Left forelimb (tissue), 1 donor: ENCODE results near the gene C1orf35.

Experiments used
- DNase-seq: peaks from one replicate; pipeline ENCODE4 v3.0.0-alpha.2; 2018; ENCODE audit warnings: low spot score

The C1orf35 gene

DNA sequence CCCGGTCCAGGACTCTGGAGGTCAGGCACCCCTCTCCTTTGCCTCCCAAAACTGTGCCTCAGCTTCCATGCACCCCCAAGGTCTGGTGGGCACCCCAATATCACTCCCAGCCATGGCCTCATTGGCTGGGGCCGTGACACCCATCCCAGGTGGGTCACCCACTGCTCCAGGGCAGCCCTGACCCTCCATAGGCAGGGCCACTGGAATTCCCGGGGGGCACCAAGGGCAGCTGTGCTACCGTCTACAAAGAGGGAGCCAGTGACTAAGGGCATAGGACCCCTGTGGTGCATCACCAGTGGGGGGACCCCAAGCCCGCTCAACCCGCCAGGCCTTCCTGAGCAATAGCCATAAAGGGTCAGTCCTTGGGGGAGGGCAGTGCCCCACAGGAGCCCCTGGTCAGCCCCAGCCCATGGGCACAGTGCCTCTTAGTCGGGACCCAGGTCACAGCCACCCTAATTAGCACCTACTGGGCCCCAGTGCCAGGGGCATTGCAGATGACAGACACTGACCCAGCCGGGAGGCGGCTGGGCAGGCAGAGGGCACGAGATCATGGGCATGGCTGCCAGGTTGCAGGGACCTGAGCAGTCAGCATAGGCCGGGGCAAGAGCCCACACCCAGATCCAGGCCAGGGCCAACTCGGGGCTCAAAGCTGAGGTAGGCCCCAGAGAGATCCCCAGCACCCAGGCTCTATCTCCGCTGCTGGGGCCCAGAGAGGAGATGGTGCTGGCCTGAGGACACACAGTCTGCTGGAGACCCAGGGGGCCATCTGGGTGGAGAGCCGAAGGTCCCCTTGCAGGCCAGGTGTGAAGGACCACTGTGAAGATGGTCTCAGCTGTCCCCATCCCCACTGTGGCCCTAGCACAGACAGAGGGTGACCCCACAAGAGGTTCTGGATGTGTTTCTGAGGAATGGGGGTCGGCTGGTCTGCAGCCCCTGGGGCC lies 39.6 kb downstream of the C1orf35 start:
- DNase-seq = no peak

DNA sequence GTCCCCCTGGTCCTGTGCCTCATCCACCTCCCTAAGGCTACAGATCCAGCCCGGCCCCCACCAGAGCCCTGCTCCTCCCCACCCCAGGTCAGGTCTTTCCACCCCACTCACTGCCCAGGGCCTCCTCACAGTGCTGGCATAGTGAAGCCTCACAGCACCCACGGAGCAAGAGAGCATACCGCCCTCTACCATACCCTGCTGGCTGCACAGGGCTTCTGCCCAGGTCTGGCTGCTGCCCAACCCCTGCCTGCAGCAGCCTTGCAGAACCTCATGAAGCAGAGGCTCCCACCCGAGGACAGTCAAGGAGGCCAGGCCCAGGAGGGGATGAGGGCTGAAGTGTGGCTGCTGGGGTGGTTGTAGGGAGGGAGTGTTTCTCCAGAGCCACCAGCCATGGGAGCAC lies 40.3 kb downstream of the C1orf35 start:
- no peak for DNase-seq

DNA sequence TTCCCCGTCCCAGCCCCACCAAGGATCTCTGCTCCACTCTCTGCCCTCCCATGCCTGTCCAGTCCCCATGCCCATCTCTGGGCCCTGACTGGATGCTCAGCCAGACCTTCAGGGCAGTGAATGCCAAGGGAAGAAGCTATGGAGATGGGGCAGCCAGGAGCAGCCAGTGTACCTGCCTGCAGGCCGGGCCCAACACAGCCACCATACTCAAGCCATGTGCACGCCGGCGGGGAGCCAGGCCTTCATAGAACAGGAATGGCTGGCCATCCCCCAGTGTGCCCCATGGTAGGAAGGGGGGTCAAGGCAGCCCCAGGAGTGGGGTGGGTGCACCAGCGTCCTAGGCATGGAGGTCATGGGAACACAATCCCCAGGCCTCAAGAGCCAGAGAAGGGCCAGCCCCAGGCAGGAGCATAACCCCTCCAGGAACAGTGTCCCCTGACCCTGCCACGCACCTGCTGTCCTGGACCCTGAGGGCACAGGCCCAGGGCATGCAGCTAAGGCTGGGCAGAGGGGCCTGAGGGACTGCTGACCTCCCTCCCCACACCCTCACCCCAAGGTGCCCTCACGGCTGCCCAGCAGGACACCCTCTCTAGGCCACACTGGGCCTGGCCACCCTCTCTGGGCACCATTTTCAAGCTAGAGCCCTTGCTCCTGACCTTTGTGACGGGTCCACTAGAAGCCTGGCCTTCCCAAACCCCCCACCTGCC lies 40.9 kb downstream of the C1orf35 start:
- no peak for DNase-seq

DNA sequence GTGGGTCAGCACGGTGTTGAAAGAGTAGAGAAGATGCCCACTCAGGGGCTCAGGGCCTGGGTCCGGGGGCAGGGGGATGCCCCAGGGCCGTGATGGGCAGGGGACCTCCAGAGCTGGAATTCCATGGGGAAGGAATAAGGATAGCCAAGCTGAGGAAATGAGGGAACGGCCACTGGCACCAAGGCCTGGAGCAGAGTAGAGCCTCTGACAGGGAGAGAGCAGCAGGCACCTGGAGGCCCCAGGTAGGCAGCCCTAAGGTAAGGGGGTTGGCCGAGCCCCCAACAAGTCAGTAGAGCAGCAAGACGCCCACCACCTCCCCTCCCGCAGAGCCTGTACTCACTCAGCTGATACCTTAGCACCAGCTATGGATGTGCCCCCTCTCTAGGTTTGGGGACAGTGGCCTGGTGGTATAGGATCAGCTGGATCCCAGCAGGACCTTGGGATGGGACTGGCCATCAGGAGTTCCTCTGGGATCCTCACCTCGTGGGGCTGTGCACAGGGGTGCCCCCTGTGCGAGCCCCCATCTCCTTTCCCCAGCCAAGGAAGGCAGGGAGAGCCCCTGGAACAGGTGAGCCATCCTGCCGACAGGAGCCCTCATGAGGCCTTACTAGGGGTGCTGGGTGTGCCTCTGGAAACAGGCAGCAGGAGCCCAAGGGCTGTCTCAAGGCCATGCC lies 41.6 kb downstream of the C1orf35 start:
- no peak for DNase-seq

DNA sequence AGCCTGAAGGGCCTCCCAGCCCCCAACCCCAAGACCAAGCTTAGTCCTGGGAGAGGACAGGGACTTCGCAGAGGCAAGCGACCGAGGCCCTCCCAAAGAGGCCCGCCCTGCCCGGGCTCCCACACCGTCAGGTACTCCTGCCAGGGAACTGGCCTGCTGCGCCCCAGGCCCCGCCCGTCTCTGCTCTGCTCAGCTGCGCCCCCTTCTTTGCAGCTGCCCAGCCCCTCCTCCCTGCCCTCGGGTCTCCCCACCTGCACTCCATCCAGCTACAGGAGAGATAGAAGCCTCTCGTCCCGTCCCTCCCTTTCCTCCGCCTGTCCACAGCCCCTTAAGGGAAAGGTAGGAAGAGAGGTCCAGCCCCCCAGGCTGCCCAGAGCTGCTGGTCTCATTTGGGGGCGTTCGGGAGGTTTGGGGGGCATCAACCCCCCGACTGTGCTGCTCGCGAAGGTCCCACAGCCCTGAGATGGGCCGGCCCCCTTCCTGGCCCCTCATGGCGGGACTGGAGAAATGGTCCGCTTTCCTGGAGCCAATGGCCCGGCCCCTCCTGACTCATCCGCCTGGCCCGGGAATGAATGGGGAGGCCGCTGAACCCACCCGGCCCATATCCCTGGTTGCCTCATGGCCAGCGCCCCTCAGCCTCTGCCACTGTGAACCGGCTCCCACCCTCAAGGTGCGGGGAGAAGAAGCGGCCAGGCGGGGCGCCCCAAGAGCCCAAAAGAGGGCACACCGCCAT lies 42.5 kb downstream of the C1orf35 start:
- no peak for DNase-seq

DNA sequence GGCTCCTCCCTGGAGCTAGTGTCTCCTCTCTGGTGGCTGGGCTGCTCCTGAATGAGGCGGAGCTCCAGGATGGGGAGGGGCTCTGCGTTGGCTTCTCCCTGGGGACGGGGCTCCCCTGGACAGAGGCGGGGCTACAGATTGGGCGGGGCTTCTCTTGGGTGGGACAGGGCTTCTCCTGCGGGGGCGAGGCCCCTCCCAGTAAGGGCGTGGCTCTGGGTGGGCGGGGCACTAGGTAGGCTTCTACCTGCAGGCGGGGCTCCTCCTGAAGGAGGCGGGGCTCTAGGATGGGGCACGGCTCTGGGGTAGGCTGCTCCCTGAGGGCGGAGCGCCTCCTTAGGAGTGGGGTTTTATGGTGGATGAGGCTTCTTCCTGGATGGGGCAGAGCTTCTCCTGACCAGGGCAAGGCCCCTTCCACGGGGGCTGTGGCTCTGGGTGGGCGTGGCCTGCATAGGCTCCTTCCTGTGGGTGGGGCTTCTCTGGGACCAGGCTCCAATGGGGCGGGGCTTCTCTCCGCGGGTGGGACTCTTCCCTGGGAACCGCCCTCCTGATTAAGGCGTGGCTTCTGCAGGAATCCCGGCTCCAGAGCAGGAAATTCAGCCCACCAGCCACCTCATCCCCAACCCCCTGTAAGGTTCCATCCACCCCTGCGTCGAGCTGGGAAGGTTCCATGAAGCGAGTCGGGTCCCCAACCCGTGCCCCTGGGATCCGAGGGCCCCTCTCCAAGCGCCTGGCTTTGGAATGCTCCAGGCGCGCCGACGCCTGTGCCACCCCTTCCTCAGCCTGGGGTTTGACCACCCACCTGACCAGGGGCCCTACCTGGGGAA lies 43.3 kb downstream of the C1orf35 start:
- no peak for DNase-seq

DNA sequence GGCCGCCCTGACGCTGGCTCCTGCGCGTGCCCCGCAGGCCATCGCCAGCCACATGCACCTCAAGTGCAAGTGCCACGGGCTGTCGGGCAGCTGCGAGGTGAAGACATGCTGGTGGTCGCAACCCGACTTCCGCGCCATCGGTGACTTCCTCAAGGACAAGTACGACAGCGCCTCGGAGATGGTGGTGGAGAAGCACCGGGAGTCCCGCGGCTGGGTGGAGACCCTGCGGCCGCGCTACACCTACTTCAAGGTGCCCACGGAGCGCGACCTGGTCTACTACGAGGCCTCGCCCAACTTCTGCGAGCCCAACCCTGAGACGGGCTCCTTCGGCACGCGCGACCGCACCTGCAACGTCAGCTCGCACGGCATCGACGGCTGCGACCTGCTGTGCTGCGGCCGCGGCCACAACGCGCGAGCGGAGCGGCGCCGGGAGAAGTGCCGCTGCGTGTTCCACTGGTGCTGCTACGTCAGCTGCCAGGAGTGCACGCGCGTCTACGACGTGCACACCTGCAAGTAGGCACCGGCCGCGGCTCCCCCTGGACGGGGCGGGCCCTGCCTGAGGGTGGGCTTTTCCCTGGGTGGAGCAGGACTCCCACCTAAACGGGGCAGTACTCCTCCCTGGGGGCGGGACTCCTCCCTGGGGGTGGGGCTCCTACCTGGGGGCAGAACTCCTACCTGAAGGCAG lies 44.0 kb downstream of the C1orf35 start:
- no peak for DNase-seq

DNA sequence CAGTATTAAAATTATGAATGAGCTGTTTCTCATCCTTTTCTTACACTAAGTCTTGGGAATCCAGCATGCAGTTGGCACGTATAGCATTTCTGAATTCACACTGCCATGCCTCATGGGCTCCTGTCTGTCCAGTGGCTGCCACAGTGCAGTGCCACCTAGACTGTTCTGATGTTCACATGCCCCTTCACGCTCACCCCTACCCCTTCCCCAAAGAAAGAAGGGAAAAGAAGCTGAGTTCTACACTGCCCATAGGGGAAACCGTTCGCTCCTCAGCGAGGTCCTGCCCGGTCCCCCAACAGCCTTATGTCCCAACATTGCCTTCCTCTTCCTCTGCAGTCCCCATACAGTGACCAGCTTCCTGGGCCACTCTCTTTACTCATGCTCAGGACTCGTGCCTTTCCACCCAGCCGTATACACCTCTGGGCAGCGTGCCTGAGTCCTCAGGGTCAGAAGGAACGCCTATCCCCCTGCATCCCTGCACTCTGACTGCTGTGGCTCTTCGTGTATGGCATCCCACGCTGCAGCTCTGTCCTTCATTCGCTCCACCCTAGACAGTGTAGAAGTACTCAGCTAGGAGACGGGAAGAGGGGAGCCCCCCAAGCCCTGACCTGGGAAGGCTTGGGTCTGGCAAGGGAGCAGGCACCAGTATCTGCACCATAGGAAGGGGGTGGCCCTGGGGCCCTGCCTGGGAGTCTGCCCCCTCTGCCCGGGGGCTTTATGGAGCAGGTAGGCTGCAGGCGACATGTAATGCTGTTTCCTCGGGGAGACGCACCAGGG lies 44.8 kb downstream of the C1orf35 start:
- DNase-seq = no peak
